MM.1S (cell line): ENCODE results near the gene MICALL2.

Experiments used
- DNase-seq: peaks from one replicate; pipeline ENCODE4 v3.0.0-alpha.2; 2015
- H2AFZ ChIP-seq: fragments of 300-600 bp; sonication (generic); 2 replicates; pipeline ENCODE4 v1.6.0; 2016; ENCODE audit warnings: antibody characterized with exemption, low read length
- H3F3A ChIP-seq: fragments of 300-600 bp; sonication (generic); 2 replicates; pipeline ENCODE4 v1.6.1; 2016; ENCODE audit warnings: mild to moderate bottlenecking, antibody characterized with exemption, low read length, moderate library complexity, mixed read lengths; ENCODE audit not compliant: insufficient read depth
- H3K27ac ChIP-seq: fragments of 300-600 bp; sonication (generic); 2 replicates; pipeline ENCODE4 v1.5.1; 2016; ENCODE audit warnings: mild to moderate bottlenecking, low read length
- H3K27me3 ChIP-seq: fragments of 300-600 bp; sonication (generic); replicated peaks from 2 replicates; pipeline ENCODE4 v1.6.0; 2016; ENCODE audit warnings: low read length; ENCODE audit not compliant: insufficient read depth
- H3K36me3 ChIP-seq: fragments of 300-600 bp; sonication (generic); replicated peaks from 2 replicates; pipeline ENCODE4 v1.6.1; 2016; ENCODE audit warnings: mild to moderate bottlenecking, low read length, mixed read lengths; ENCODE audit not compliant: insufficient read depth
- H3K4me1 ChIP-seq: fragments of 300-600 bp; sonication (generic); 2 replicates; pipeline ENCODE4 v1.6.1; 2016; ENCODE audit warnings: low read length, mixed read lengths
- H3K4me2 ChIP-seq: fragments of 300-600 bp; sonication (generic); 2 replicates; pipeline ENCODE4 v1.6.0; 2016; ENCODE audit warnings: low read depth, low read length
- H3K4me3 ChIP-seq: fragments of 300-600 bp; sonication (generic); 2 replicates; pipeline ENCODE4 v1.5.1; 2016; ENCODE audit warnings: low read length, mixed read lengths
- H3K79me2 ChIP-seq: fragments of 300-600 bp; sonication (generic); 2 replicates; pipeline ENCODE4 v1.6.1; 2016; ENCODE audit warnings: mixed run types, low read length, mixed read lengths
- H3K9ac ChIP-seq: fragments of 300-600 bp; sonication (generic); 2 replicates; pipeline ENCODE4 v1.6.1; 2016; ENCODE audit warnings: low read length, mixed read lengths
- H3K9me2 ChIP-seq: fragments of 300-600 bp; sonication (generic); replicated peaks from 2 replicates; pipeline ENCODE4 v1.6.1; 2016; ENCODE audit warnings: mild to moderate bottlenecking, low read length, mixed read lengths; ENCODE audit not compliant: insufficient read depth
- H3K9me3 ChIP-seq: fragments of 300-600 bp; sonication (generic); replicated peaks from 2 replicates; pipeline ENCODE4 v1.6.1; 2016; ENCODE audit warnings: mild to moderate bottlenecking, low read length, mixed read lengths; ENCODE audit not compliant: insufficient read depth
- H4K20me1 ChIP-seq: fragments of 300-600 bp; sonication (generic); 2 replicates; pipeline ENCODE4 v1.6.1; 2016; ENCODE audit warnings: mild to moderate bottlenecking, low read length, moderate library complexity, mixed read lengths; ENCODE audit not compliant: insufficient read depth
- CTCF ChIP-seq: fragments of 300-600 bp; sonication (generic); IDR thresholded peaks from 2 replicates; pipeline ENCODE4 v1.5.1; 2016; ENCODE audit warnings: antibody characterized with exemption, low read length, mixed read lengths
- EZH2 ChIP-seq: fragments of 300-600 bp; sonication (generic); optimal IDR thresholded peaks from 2 replicates; pipeline ENCODE3; 2017; ENCODE audit warnings: low read depth, mild to moderate bottlenecking, antibody characterized with exemption, low read length, mixed read lengths
- EZH2phosphoT487 ChIP-seq: fragments of 300-600 bp; sonication (generic); IDR thresholded peaks from 2 replicates; pipeline ENCODE4 v1.6.1; 2018; ENCODE audit warnings: antibody characterized with exemption, low read length

MICALL2 gene

GRCh38 chr7:1483536-1484505 is 24.6 kb upstream of the MICALL2 start:
- Histone ChIP-seq H3K9me3 (no peaks in the 10 kb centered on the region), H3K9ac (no peak overlapping the region), H3K27me3 (no peaks in the 10 kb centered on the region), H3K79me2 (no peaks in the 10 kb centered on the region), H3K9me2 (no peaks in the 10 kb centered on the region), H3K36me3 (no peaks in the 10 kb centered on the region), H3K4me3 (no peak overlapping the region), H3F3A (no peaks in the 10 kb centered on the region), H3K27ac (no peak overlapping the region), H4K20me1 (no peaks in the 10 kb centered on the region), H3K4me1 (no peaks in the 10 kb centered on the region), H3K4me2 (no peak overlapping the region), H2AFZ (no peak overlapping the region)
- TF ChIP-seq EZH2 = no peak
- TF ChIP-seq EZH2phosphoT487 = no peak
- TF ChIP-seq CTCF = no peak
- DNase-seq = no peak

GRCh38 chr7:1483079-1483478 is 23.8 kb upstream of the MICALL2 start:
- Histone ChIP-seq H4K20me1 (no peaks in the 10 kb centered on the region), H3K9ac (no peak overlapping the region), H3K4me3 (no peak overlapping the region), H3K9me2 (no peaks in the 10 kb centered on the region), H3K27ac (no peak overlapping the region), H2AFZ (no peak overlapping the region), H3K27me3 (no peaks in the 10 kb centered on the region), H3K36me3 (no peaks in the 10 kb centered on the region), H3K9me3 (no peaks in the 10 kb centered on the region), H3F3A (no peaks in the 10 kb centered on the region), H3K79me2 (no peaks in the 10 kb centered on the region), H3K4me1 (no peaks in the 10 kb centered on the region), H3K4me2 (no peak overlapping the region)
- DNase-seq = no peak
- no peak for TF ChIP-seq EZH2
- no peak for TF ChIP-seq EZH2phosphoT487
- no peak for TF ChIP-seq CTCF

- Histone ChIP-seq H3K9me3 (no peaks in the 10 kb centered on the region), H3K4me1 (no peaks in the 10 kb centered on the region), H3K9me2 (no peaks in the 10 kb centered on the region), H3K27me3 (no peaks in the 10 kb centered on the region), H3K4me2 (no peak overlapping the region), H3K4me3 (no peak overlapping the region), H2AFZ (no peak overlapping the region), H3K79me2 (no peaks in the 10 kb centered on the region), H4K20me1 (no peaks in the 10 kb centered on the region), H3F3A (no peaks in the 10 kb centered on the region), H3K9ac (no peak overlapping the region), H3K27ac (no peak overlapping the region), H3K36me3 (no peaks in the 10 kb centered on the region)
- TF ChIP-seq EZH2 (no peak), CTCF (no peak), EZH2phosphoT487 (no peak)
- no peak for DNase-seq
These were observed 22.0 kb upstream of the MICALL2 start for GRCh38 chr7:1481300-1481699.
